ENCODE results near the gene ARHGEF19. TPM values are rescaled to one million over a fixed set of nuclear protein-coding genes. Genes with fewer than 3 reads are reported as not detected.

The ARHGEF19 gene
- total and polyA plus RNA-seq, 2 donors from 2014 or later: 3.5 to 8.2 TPM

DNA sequence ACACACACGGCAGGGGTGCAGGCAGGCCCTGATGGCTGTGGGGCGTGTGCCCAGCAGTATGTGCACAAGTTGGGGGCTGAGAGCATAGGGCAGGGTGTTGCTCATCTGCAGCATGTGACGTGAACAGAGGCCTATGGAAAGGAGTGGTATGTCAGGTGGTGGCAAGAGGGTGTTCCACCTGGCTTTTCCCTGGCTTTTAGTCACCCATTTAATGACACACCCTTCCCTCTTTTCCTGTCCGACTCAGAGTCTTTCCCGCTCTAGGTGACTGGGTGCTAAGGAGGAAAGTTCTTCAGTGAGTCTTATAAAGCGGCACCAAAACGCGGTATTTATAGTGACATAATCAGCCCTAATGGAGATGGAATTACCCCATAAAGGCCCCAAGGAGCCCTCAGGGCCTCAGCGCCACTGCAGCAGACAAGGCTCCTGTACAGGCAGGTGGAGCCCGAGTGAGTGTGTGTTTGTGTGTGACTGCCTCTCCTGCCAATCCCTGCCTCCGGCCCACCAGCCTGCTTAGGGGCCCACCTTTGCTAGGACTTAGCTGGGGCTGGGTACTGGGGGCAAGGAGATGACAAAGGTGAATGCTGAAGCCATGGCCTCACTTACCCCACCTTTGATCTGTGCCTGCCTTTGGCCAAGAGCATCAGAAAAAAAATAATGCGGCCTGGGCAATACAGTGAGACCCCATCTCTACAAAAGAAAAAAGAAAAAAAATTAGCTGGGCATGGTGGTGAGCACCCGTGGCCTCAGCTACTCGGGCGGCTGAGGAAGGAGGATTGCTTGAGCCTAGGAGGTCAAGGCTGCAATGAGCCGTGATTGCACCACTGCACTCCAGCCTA is 53.2 kb downstream of the ARHGEF19 start:
- Histone ChIP-seq H3K9me3 (ENCODE audit: control insufficient read depth in 2 of 3, insufficient read depth in 1 of 3, low read length in 3 of 3) (no peaks in the 10 kb centered on the region), H3K4me1 (ENCODE audit: control insufficient read depth in 2 of 3, insufficient read depth in 2 of 3, low read depth in 1 of 3, low read length in 3 of 3) (peaks cover 0 to 6% (median 0%) of the 10 kb centered on the region in 3 donors), H3K27me3 (ENCODE audit: control insufficient read depth, insufficient read depth, low read length) (no peaks in the 10 kb centered on the region), H3K27ac (ENCODE audit: low read depth in 2 of 2, low read length in 2 of 2) (no peak overlapping the region), H3K36me3 (ENCODE audit: control insufficient read depth in 2 of 3, insufficient read depth in 3 of 3, low read length in 3 of 3) (no peaks in the 10 kb centered on the region), H3K9ac (ENCODE audit: low read length in 3 of 3) (no peak overlapping the region), H3K4me3 (ENCODE audit: low read length in 3 of 3) (no peak overlapping the region)
- intact Hi-C loops (cut with DNase I): no loop called here
- FAIRE-seq (no peak), DNase-seq (peak in 4 of 5 donors; percentile 53 to 66 (median 56))
- TF ChIP-seq, protein P1, sequence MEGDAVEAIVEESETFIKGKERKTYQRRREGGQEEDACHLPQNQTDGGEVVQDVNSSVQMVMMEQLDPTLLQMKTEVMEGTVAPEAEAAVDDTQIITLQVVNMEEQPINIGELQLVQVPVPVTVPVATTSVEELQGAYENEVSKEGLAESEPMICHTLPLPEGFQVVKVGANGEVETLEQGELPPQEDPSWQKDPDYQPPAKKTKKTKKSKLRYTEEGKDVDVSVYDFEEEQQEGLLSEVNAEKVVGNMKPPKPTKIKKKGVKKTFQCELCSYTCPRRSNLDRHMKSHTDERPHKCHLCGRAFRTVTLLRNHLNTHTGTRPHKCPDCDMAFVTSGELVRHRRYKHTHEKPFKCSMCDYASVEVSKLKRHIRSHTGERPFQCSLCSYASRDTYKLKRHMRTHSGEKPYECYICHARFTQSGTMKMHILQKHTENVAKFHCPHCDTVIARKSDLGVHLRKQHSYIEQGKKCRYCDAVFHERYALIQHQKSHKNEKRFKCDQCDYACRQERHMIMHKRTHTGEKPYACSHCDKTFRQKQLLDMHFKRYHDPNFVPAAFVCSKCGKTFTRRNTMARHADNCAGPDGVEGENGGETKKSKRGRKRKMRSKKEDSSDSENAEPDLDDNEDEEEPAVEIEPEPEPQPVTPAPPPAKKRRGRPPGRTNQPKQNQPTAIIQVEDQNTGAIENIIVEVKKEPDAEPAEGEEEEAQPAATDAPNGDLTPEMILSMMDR (IDR thresholded peaks at IDR 0.05; ENCODE audit: borderline replicate concordance, extremely low read depth, insufficient read depth): no peak

- intact Hi-C loops (cut with DNase I): no loop called here
Measured at GRCh38 chr1:16158025-16158424, 54.4 kb downstream of the ARHGEF19 start.

DNA sequence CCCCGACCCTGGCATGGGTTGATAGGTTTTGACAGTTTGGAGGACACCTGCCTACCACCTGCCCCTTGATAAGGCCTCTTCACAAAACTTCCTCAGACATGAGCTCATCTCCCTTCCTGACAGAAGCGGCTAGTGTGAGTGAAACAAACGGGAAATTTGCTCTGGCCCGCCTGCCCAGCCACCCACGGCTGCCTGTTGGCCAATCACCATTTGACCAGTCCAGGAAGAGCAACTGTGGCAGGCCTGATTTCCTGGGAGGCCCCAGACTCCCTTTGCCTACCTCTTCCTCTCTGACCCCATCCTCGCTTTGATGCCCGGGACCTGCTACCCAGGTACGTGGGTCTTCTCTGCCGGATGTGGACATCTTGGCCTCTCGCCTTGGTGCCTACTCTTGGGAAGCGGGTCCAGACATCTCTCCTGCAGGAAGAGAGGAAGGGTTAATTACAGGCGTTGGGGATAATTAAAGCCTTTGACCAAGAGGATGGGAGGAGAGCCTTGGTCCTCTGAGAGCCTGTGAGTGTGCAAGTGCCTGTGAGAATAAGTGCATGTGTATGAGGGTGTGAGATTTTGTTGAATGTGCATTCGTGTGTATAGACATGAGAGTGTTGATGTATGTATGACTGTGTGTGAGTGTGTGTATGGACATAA is 55.5 kb downstream of the ARHGEF19 start:
- peaks cover 0 to 21% (median 10%) of the 10 kb centered on the region in 3 donors for H3K4me1 ChIP-seq (ENCODE audit: control insufficient read depth in 2 of 3, insufficient read depth in 2 of 3, low read depth in 1 of 3, low read length in 3 of 3)
- H3K27me3 ChIP-seq (ENCODE audit: control insufficient read depth, insufficient read depth, low read length): no peaks in the 10 kb centered on the region
- intact Hi-C loops (cut with DNase I): no loop called here
- TF ChIP-seq, protein P1 (IDR thresholded peaks at IDR 0.05; ENCODE audit: borderline replicate concordance, extremely low read depth, insufficient read depth): no peak
- no peaks in the 10 kb centered on the region for H3K36me3 ChIP-seq (ENCODE audit: control insufficient read depth in 2 of 3, insufficient read depth in 3 of 3, low read length in 3 of 3)
- no peak for DNase-seq
- no peak overlapping the region for H3K4me3 ChIP-seq (ENCODE audit: low read length in 3 of 3)
- no peak for FAIRE-seq
- peak overlapping the region in 1 of 2 donors; percentile 7 for H3K27ac ChIP-seq (ENCODE audit: low read depth in 2 of 2, low read length in 2 of 2)
- H3K9me3 ChIP-seq (ENCODE audit: control insufficient read depth in 2 of 3, insufficient read depth in 1 of 3, low read length in 3 of 3): no peaks in the 10 kb centered on the region
- H3K9ac ChIP-seq (ENCODE audit: low read length in 3 of 3): no peak overlapping the region

More at GRCh38 chr1:16158025-16158424, 54.4 kb downstream of the ARHGEF19 start:
- DNase-seq (no peak), FAIRE-seq (no peak)
- H3K27ac ChIP-seq (ENCODE audit: low read depth in 2 of 2, low read length in 2 of 2): no peak overlapping the region
- no peak overlapping the region for H3K9ac ChIP-seq (ENCODE audit: low read length in 3 of 3)
- H3K9me3 ChIP-seq (ENCODE audit: control insufficient read depth in 2 of 3, insufficient read depth in 1 of 3, low read length in 3 of 3): no peaks in the 10 kb centered on the region
- peaks cover 0 to 16% (median 6%) of the 10 kb centered on the region in 3 donors for H3K4me1 ChIP-seq (ENCODE audit: control insufficient read depth in 2 of 3, insufficient read depth in 2 of 3, low read depth in 1 of 3, low read length in 3 of 3)
- H3K4me3 ChIP-seq (ENCODE audit: low read length in 3 of 3): no peak overlapping the region
- H3K27me3 ChIP-seq (ENCODE audit: control insufficient read depth, insufficient read depth, low read length): no peaks in the 10 kb centered on the region
- no peaks in the 10 kb centered on the region for H3K36me3 ChIP-seq (ENCODE audit: control insufficient read depth in 2 of 3, insufficient read depth in 3 of 3, low read length in 3 of 3)
- TF ChIP-seq, protein P1 (IDR thresholded peaks at IDR 0.05; ENCODE audit: borderline replicate concordance, extremely low read depth, insufficient read depth): no peak

Data from kidney (tissue), 14 donors.